ENCODE results near the gene GPRIN2.

- no peak for TF ChIP-seq CTCF (IDR thresholded peaks at IDR 0.05)
- no peak for TF ChIP-seq POLR2A (IDR thresholded peaks at IDR 0.05)
- no peak for TF ChIP-seq EP300 (IDR thresholded peaks at IDR 0.05)
- no peak for TF ChIP-seq POLR2AphosphoS5 (IDR thresholded peaks at IDR 0.05)
These were observed 41.1 kb downstream of the GPRIN2 start for GRCh38 chr10:46515366-46515765.
